Measurements from ENCODE around the gene LRRC27.

The LRRC27 gene

DNA sequence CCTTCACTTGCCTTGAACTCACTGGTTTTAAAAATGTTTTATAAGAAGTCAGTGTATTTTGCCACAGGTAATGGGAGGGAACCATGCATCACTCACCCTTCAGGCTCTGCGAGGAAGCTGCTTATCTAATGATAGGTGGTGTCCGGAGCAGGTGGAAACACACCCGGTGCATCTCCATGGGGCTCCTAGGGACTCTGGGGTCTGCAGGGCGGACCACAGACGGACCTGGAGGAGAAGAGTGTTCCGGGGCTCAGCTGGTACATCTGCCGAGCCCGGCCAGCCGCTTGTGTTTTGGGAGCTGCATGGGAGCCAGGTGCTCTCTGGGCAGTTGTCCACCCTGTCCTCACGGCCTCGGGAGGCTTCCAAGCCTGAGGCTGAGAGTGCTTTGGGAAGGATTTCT lies 7.3 kb downstream of the LRRC27 start:
- H3K27ac ChIP-seq (ENCODE audit: insufficient read depth in 1 of 2, low read depth in 1 of 2, low read length in 2 of 2, poor library complexity in 1 of 2, severe bottlenecking in 2 of 2) = no peak overlapping the region
- H3K4me3 ChIP-seq (ENCODE audit: control insufficient read depth in 1 of 7, extremely low read depth in 1 of 7, insufficient read depth in 4 of 7, low read depth in 2 of 7, low read length in 6 of 7) = no peak overlapping the region
- H3K27me3 ChIP-seq (replicated peaks in 2 of 5; ENCODE audit: control insufficient read depth in 4 of 5, insufficient read depth in 5 of 5, low read length in 4 of 5) = no peaks in the 10 kb centered on the region
- no peak for DNase-seq
- H3K36me3 ChIP-seq (ENCODE audit: control insufficient read depth in 4 of 4, insufficient read depth in 4 of 4, low read length in 3 of 4) = peaks cover 0 to 21% (median 4%) of the 10 kb centered on the region in 4 experiments
- ChIA-PET POLR2A (no interaction called here), CTCF (interaction anchor here (2.7 to 3.2 kb wide), 2 partner anchors 11 to 14 kb away, joined by 12 to 22 read pairs; no protein-coding TSS in a partner anchor)
- 97% methylated on average over 9 of the region's 11 CpGs for WGBS (ENCODE audit: insufficient coverage)
- H3K9me3 ChIP-seq (ENCODE audit: control extremely low read depth in 1 of 5, control insufficient read depth in 4 of 5, insufficient read depth in 2 of 5, low read depth in 1 of 5, low read length in 4 of 5) = peaks cover 0 to 12% (median 4%) of the 10 kb centered on the region in 5 experiments
- peaks cover 7 to 32% (median 23%) of the 10 kb centered on the region in 4 experiments for H3K4me1 ChIP-seq (ENCODE audit: control extremely low read depth in 1 of 4, control insufficient read depth in 4 of 4, insufficient read depth in 4 of 4, low read length in 3 of 4)

DNA sequence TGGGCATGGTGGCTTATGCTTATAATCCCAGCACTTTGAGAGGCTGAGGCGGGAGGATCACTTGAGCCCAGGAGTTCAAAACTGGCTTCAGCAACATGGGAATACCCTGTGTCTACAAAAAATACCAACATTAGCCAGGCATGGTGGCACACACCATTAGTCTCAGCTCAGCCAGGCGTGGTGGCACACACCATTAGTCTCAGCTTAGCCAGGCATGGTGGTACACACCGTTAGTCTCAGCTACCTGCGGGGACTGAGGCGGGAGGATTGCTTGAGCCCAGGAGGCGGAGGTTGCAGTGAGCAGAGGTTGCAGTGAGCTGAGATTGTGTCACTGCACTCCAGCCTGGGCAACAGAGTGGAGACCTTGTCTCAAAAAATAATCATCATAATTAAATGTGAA lies 9.0 kb downstream of the LRRC27 start:
- ChIA-PET POLR2A (no interaction called here), CTCF (interaction anchor here (1.0 kb wide), 1 partner anchor 10 kb away, joined by 3 read pairs; no protein-coding TSS in a partner anchor)
- Histone ChIP-seq H3K4me1 (ENCODE audit: control extremely low read depth in 1 of 4, control insufficient read depth in 4 of 4, insufficient read depth in 4 of 4, low read length in 3 of 4) (peaks cover 4 to 19% (median 13%) of the 10 kb centered on the region in 4 experiments), H3K9me3 (ENCODE audit: control extremely low read depth in 1 of 5, control insufficient read depth in 4 of 5, insufficient read depth in 2 of 5, low read depth in 1 of 5, low read length in 4 of 5) (peaks cover 0 to 12% (median 4%) of the 10 kb centered on the region in 5 experiments), H3K36me3 (ENCODE audit: control insufficient read depth in 4 of 4, insufficient read depth in 4 of 4, low read length in 3 of 4) (peaks cover 0 to 34% (median 12%) of the 10 kb centered on the region in 4 experiments), H3K27ac (ENCODE audit: insufficient read depth in 1 of 2, low read depth in 1 of 2, low read length in 2 of 2, poor library complexity in 1 of 2, severe bottlenecking in 2 of 2) (no peak overlapping the region), H3K27me3 (replicated peaks in 2 of 5; ENCODE audit: control insufficient read depth in 4 of 5, insufficient read depth in 5 of 5, low read length in 4 of 5) (no peaks in the 10 kb centered on the region), H3K4me3 (ENCODE audit: control insufficient read depth in 1 of 7, extremely low read depth in 1 of 7, insufficient read depth in 4 of 7, low read depth in 2 of 7, low read length in 6 of 7) (no peak overlapping the region)
- no peak for DNase-seq
- 100% methylated on average over 4 of the region's 6 CpGs for WGBS (ENCODE audit: insufficient coverage)

DNA sequence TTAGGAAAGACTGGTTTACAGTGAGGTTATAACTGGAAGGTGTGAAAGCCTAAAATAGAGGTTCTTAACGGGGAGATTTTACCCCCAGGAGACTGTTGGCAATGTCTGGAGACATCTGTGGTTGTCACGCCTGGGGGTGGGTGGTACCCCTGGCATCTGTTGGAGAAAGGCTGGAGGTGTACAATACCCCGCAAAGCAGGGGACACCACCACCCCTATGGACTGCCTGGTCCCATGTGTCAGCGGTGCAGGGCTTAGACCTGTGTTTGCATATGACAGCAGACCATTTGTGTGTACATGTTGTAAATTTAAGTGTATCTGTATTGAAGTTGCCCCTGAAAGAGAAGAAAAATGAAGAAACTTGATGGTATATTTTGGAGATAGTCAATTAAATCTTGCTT lies 9.8 kb downstream of the LRRC27 start:
- Histone ChIP-seq H3K27ac (ENCODE audit: insufficient read depth in 1 of 2, low read depth in 1 of 2, low read length in 2 of 2, poor library complexity in 1 of 2, severe bottlenecking in 2 of 2) (no peak overlapping the region), H3K4me1 (ENCODE audit: control extremely low read depth in 1 of 4, control insufficient read depth in 4 of 4, insufficient read depth in 4 of 4, low read length in 3 of 4) (peaks cover 0 to 12% (median 5%) of the 10 kb centered on the region in 4 experiments), H3K4me3 (ENCODE audit: control insufficient read depth in 1 of 7, extremely low read depth in 1 of 7, insufficient read depth in 4 of 7, low read depth in 2 of 7, low read length in 6 of 7) (no peak overlapping the region), H3K9me3 (ENCODE audit: control extremely low read depth in 1 of 5, control insufficient read depth in 4 of 5, insufficient read depth in 2 of 5, low read depth in 1 of 5, low read length in 4 of 5) (peaks cover 0 to 12% (median 4%) of the 10 kb centered on the region in 5 experiments), H3K36me3 (ENCODE audit: control insufficient read depth in 4 of 4, insufficient read depth in 4 of 4, low read length in 3 of 4) (peaks cover 0 to 34% (median 12%) of the 10 kb centered on the region in 4 experiments), H3K27me3 (replicated peaks in 2 of 5; ENCODE audit: control insufficient read depth in 4 of 5, insufficient read depth in 5 of 5, low read length in 4 of 5) (no peaks in the 10 kb centered on the region)
- CTCF ChIA-PET = interaction anchor here (0.9 to 1.0 kb wide), 2 partner anchors 9 to 12 kb away, joined by 3 to 4 read pairs; no protein-coding TSS in a partner anchor
- WGBS (ENCODE audit: insufficient coverage) = 100% methylated on average over 3 of the region's 4 CpGs
- no peak for DNase-seq
- POLR2A ChIA-PET = no interaction called here

DNA sequence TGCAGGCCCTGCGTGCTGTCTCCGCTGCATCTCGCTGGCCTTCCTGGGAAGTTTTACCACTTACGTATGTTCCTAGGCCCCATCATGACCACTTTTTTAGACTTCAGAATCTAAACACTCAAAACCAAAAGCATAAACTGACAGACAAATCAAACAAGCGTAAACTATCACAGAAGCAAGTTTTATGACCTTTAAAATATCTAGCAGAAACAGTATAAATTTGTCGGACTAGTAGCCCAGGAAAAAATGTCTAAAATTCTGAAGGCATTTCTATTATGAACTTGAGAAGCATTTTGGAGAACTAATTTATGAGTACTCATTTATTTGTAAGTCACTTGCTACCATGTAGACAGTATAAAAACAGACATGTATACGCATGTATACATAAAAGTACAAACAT lies 10.6 kb downstream of the LRRC27 start:
- WGBS (ENCODE audit: insufficient coverage) = 97% methylated on average over 4 of the region's 7 CpGs

DNA sequence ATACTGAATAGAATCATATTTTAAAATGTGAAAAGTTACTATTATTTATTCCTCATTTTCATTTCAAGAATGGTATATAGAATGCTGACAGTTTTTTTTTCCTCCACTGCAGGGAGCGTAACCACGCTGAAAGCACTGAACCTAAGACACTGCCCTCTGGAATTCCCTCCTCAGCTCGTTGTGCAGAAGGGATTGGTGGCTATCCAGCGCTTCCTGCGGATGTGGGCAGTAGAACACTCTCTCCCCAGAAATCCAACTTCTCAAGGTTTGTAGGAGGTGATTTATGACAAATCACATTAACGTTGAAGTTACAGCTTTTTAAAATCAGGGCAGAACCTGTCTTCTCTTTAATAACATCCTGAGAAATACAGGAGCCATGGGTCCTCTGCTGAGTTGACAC lies 12.4 kb downstream of the LRRC27 start:
- no peak overlapping the region for H3K4me3 ChIP-seq (ENCODE audit: control insufficient read depth in 1 of 7, extremely low read depth in 1 of 7, insufficient read depth in 4 of 7, low read depth in 2 of 7, low read length in 6 of 7)
- no peaks in the 10 kb centered on the region for H3K4me1 ChIP-seq (ENCODE audit: control extremely low read depth in 1 of 4, control insufficient read depth in 4 of 4, insufficient read depth in 4 of 4, low read length in 3 of 4)
- H3K27me3 ChIP-seq (replicated peaks in 2 of 5; ENCODE audit: control insufficient read depth in 4 of 5, insufficient read depth in 5 of 5, low read length in 4 of 5) = no peaks in the 10 kb centered on the region
- POLR2A ChIA-PET = no interaction called here
- 93% methylated on average over 4 of the region's 6 CpGs for WGBS (ENCODE audit: insufficient coverage)
- CTCF ChIA-PET = no interaction called here
- no peak overlapping the region for H3K27ac ChIP-seq (ENCODE audit: insufficient read depth in 1 of 2, low read depth in 1 of 2, low read length in 2 of 2, poor library complexity in 1 of 2, severe bottlenecking in 2 of 2)
- DNase-seq = no peak
- H3K36me3 ChIP-seq (ENCODE audit: control insufficient read depth in 4 of 4, insufficient read depth in 4 of 4, low read length in 3 of 4) = peaks cover 0 to 46% (median 21%) of the 10 kb centered on the region in 4 experiments
- peaks cover 0 to 12% (median 4%) of the 10 kb centered on the region in 5 experiments for H3K9me3 ChIP-seq (ENCODE audit: control extremely low read depth in 1 of 5, control insufficient read depth in 4 of 5, insufficient read depth in 2 of 5, low read depth in 1 of 5, low read length in 4 of 5)

More for the DNA sequence above, 10.6 kb downstream of the LRRC27 start:
- ChIA-PET CTCF (interaction anchor here (0.9 to 1.5 kb wide), 3 partner anchors 11 to 14 kb away, joined by 4 read pairs; no protein-coding TSS in a partner anchor), POLR2A (no interaction called here)
- Histone ChIP-seq H3K36me3 (ENCODE audit: control insufficient read depth in 4 of 4, insufficient read depth in 4 of 4, low read length in 3 of 4) (peaks cover 0 to 37% (median 12%) of the 10 kb centered on the region in 4 experiments), H3K4me3 (ENCODE audit: control insufficient read depth in 1 of 7, extremely low read depth in 1 of 7, insufficient read depth in 4 of 7, low read depth in 2 of 7, low read length in 6 of 7) (no peak overlapping the region), H3K27ac (ENCODE audit: insufficient read depth in 1 of 2, low read depth in 1 of 2, low read length in 2 of 2, poor library complexity in 1 of 2, severe bottlenecking in 2 of 2) (no peak overlapping the region), H3K27me3 (replicated peaks in 2 of 5; ENCODE audit: control insufficient read depth in 4 of 5, insufficient read depth in 5 of 5, low read length in 4 of 5) (no peaks in the 10 kb centered on the region), H3K4me1 (ENCODE audit: control extremely low read depth in 1 of 4, control insufficient read depth in 4 of 4, insufficient read depth in 4 of 4, low read length in 3 of 4) (peaks cover 0 to 4% (median 2%) of the 10 kb centered on the region in 4 experiments), H3K9me3 (ENCODE audit: control extremely low read depth in 1 of 5, control insufficient read depth in 4 of 5, insufficient read depth in 2 of 5, low read depth in 1 of 5, low read length in 4 of 5) (peaks cover 0 to 12% (median 4%) of the 10 kb centered on the region in 5 experiments)
- DNase-seq = no peak

DNA sequence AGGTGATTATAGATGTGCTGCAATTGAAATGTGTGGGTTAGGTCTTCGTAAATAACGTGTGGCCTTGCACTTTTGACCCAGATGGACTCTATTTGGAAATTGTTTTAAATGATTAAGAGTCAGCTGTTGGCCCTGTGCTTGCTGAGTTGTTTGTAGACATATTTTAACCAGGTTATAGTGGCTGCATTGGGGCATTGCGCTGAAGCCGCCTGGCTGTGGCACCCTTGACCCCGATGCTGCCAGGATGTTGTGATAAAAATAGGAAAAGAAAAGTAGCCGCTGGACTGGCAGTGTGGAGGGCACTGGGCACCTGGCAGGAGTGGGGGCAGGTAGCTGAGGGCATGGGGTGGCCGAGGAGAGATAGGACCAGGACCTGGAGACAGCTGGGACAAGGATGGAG lies 13.4 kb downstream of the LRRC27 start:
- WGBS (ENCODE audit: insufficient coverage) = 100% methylated on average over 6 of the region's 7 CpGs
- Histone ChIP-seq H3K9me3 (ENCODE audit: control extremely low read depth in 1 of 5, control insufficient read depth in 4 of 5, insufficient read depth in 2 of 5, low read depth in 1 of 5, low read length in 4 of 5) (peaks cover 0 to 12% (median 4%) of the 10 kb centered on the region in 5 experiments), H3K27me3 (replicated peaks in 2 of 5; ENCODE audit: control insufficient read depth in 4 of 5, insufficient read depth in 5 of 5, low read length in 4 of 5) (no peaks in the 10 kb centered on the region), H3K4me3 (ENCODE audit: control insufficient read depth in 1 of 7, extremely low read depth in 1 of 7, insufficient read depth in 4 of 7, low read depth in 2 of 7, low read length in 6 of 7) (no peak overlapping the region), H3K4me1 (ENCODE audit: control extremely low read depth in 1 of 4, control insufficient read depth in 4 of 4, insufficient read depth in 4 of 4, low read length in 3 of 4) (no peaks in the 10 kb centered on the region), H3K27ac (ENCODE audit: insufficient read depth in 1 of 2, low read depth in 1 of 2, low read length in 2 of 2, poor library complexity in 1 of 2, severe bottlenecking in 2 of 2) (no peak overlapping the region), H3K36me3 (ENCODE audit: control insufficient read depth in 4 of 4, insufficient read depth in 4 of 4, low read length in 3 of 4) (peaks cover 0 to 53% (median 19%) of the 10 kb centered on the region in 4 experiments)
- DNase-seq = no peak
- POLR2A ChIA-PET = no interaction called here
- CTCF ChIA-PET = interaction anchor here (1.0 kb wide), 1 partner anchor 88 kb away, joined by 3 read pairs; no protein-coding TSS in a partner anchor

DNA sequence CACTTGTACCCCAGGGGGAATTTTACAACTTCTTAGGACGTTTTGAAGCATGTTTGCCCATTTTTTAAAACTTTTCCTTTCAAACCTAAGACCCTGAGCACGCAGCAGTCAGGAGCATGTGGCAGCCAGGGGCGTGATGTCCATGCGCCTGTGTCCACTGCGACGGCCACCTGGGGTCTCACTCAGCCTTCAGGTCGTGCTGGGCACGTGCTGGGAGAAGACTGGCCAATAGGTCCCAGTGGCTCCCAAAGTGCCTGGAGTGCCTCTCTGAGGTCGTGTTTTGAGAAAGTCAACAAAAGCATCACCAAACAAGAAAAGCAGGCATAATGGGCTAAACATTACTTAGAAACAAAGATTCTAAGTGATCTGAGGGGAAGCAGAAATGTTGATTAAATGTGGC lies 14.8 kb downstream of the LRRC27 start:
- Histone ChIP-seq H3K27me3 (replicated peaks in 2 of 5; ENCODE audit: control insufficient read depth in 4 of 5, insufficient read depth in 5 of 5, low read length in 4 of 5) (no peaks in the 10 kb centered on the region), H3K4me3 (ENCODE audit: control insufficient read depth in 1 of 7, extremely low read depth in 1 of 7, insufficient read depth in 4 of 7, low read depth in 2 of 7, low read length in 6 of 7) (no peak overlapping the region), H3K27ac (ENCODE audit: insufficient read depth in 1 of 2, low read depth in 1 of 2, low read length in 2 of 2, poor library complexity in 1 of 2, severe bottlenecking in 2 of 2) (no peak overlapping the region), H3K36me3 (ENCODE audit: control insufficient read depth in 4 of 4, insufficient read depth in 4 of 4, low read length in 3 of 4) (peaks cover 0 to 53% (median 20%) of the 10 kb centered on the region in 4 experiments), H3K9me3 (ENCODE audit: control extremely low read depth in 1 of 5, control insufficient read depth in 4 of 5, insufficient read depth in 2 of 5, low read depth in 1 of 5, low read length in 4 of 5) (peaks cover 0 to 8% (median 4%) of the 10 kb centered on the region in 5 experiments), H3K4me1 (ENCODE audit: control extremely low read depth in 1 of 4, control insufficient read depth in 4 of 4, insufficient read depth in 4 of 4, low read length in 3 of 4) (no peaks in the 10 kb centered on the region)
- WGBS (ENCODE audit: insufficient coverage) = 97% methylated on average over 9 of the region's 9 CpGs
- CTCF ChIA-PET = no interaction called here
- POLR2A ChIA-PET = no interaction called here
- no peak for DNase-seq
